OCI-LY7 (cell line): ENCODE measurements around the gene NRXN2. TPM values are rescaled to one million over a fixed set of nuclear protein-coding genes. Genes with fewer than 3 reads are reported as not detected.

ENCODE experiments used
- BruUV-seq: library from RNA; stranded (reverse); fragments of 400-500 nt; replicated peaks from 2 replicates; lab custom pipeline; 2021; lab: Mats Ljungman, UMichigan
- CTCF ChIA-PET: fragments of 300-600 bp; sonication (Branson Sonifier 250); formaldehyde crosslinking; loops from one replicate; lab custom pipeline; 2022; ENCODE audit warnings: antibody characterized with exemption; ENCODE audit not compliant: unreplicated experiment; lab: Charles Lee
- POLR2A ChIA-PET: fragments of 300-600 bp; sonication (Branson Sonifier 250); formaldehyde crosslinking; loops from one replicate; lab custom pipeline; 2022; ENCODE audit warnings: antibody characterized with exemption; lab: Charles Lee
- DNase-seq: peaks from one replicate; pipeline ENCODE4 v3.0.0-alpha.2; 2015; ENCODE audit warnings: low spot score
- H2AFZ ChIP-seq: fragments of 200-600 bp; sonication (generic), shearing (Covaris generic); 2 replicates; pipeline ENCODE4 v1.6.1; 2014; ENCODE audit warnings: mild to moderate bottlenecking, antibody characterized with exemption, low read length, moderate library complexity
- H3K27ac ChIP-seq: fragments of 200-600 bp; sonication (generic); 2 replicates; pipeline ENCODE4 v1.5.1; 2014; ENCODE audit warnings: mixed run types, low read depth, mild to moderate bottlenecking, moderate library complexity, low read length, inconsistent platforms; ENCODE audit not compliant: poor library complexity, severe bottlenecking
- H3K36me3 ChIP-seq: fragments of 200-600 bp; sonication (generic); 2 replicates; pipeline ENCODE4 v1.6.1; 2014; ENCODE audit warnings: mild to moderate bottlenecking, antibody characterized with exemption, low read length, moderate library complexity, mixed read lengths; ENCODE audit not compliant: insufficient read depth
- H3K4me1 ChIP-seq: fragments of 200-600 bp; sonication (generic); 2 replicates; pipeline ENCODE4 v1.5.1; 2014; ENCODE audit warnings: mild to moderate bottlenecking, low read length; ENCODE audit not compliant: insufficient read depth, poor library complexity, severe bottlenecking
- H3K4me2 ChIP-seq: fragments of 200-600 bp; sonication (generic); 2 replicates; pipeline ENCODE4 v1.6.1; 2014; ENCODE audit warnings: mild to moderate bottlenecking, low read length
- H3K4me3 ChIP-seq: fragments of 200-600 bp; sonication (generic); 2 replicates; pipeline ENCODE4 v1.5.1; 2014; ENCODE audit warnings: mild to moderate bottlenecking, low read depth, low read length; ENCODE audit not compliant: poor library complexity, severe bottlenecking
- H3K79me2 ChIP-seq: fragments of 200-600 bp; sonication (generic); 2 replicates; pipeline ENCODE4 v1.6.1; 2016; ENCODE audit warnings: low read depth, mild to moderate bottlenecking, low read length, moderate library complexity, mixed read lengths; ENCODE audit not compliant: insufficient read depth
- H3K9me2 ChIP-seq: fragments of 200-600 bp; sonication (generic); 2 replicates; pipeline ENCODE4 v1.6.1; 2016; ENCODE audit warnings: mild to moderate bottlenecking, low read length, mixed read lengths; ENCODE audit not compliant: insufficient read depth
- H3K9me3 ChIP-seq: fragments of 200-600 bp; sonication (generic); 2 replicates; pipeline ENCODE4 v1.6.1; 2014; ENCODE audit warnings: mild to moderate bottlenecking, mixed run types, low read length, mixed read lengths
- H4K20me1 ChIP-seq: fragments of 200-600 bp; sonication (generic); 2 replicates; pipeline ENCODE4 v1.6.1; 2014; ENCODE audit warnings: mild to moderate bottlenecking, antibody characterized with exemption, low read length, moderate library complexity, mixed read lengths; ENCODE audit not compliant: insufficient read depth
- CTCF ChIP-seq: fragments of 200-600 bp; sonication (generic); conservative IDR thresholded peaks from 2 replicates; pipeline ENCODE4 v1.5.1; 2014; ENCODE audit warnings: mild to moderate bottlenecking, antibody characterized with exemption, low read length, moderate library complexity, mixed read lengths
- EZH2phosphoT487 ChIP-seq: fragments of 200-600 bp; sonication (generic); IDR thresholded peaks from 2 replicates; pipeline ENCODE4 v1.6.1; 2018; ENCODE audit warnings: low read depth, borderline replicate concordance, mild to moderate bottlenecking, mixed run types, antibody characterized with exemption, low read length, moderate library complexity, mixed read lengths
- intact Hi-C: fragments of 100-400 bp; cut with micrococcal nuclease; formaldehyde crosslinking; loops from one replicate; pipeline ENCODE4 v1.10.0; 2022; ENCODE audit not compliant: unreplicated experiment
- total RNA-seq, 2 experiments: library from RNA; depleted of rRNA in 1 of 2; stranded (reverse); fragments of >200 nt in 1 of 2; shearing (Covaris generic) in 1 of 2; gene quantifications; 2 replicates each; pipeline ENCODE4 v1.2.3, GENCODE V29; 2014 to 2022

The NRXN2 gene
- total RNA-seq, 2 experiments from 2014 or later: 2.4 to 3.3 TPM

DNA sequence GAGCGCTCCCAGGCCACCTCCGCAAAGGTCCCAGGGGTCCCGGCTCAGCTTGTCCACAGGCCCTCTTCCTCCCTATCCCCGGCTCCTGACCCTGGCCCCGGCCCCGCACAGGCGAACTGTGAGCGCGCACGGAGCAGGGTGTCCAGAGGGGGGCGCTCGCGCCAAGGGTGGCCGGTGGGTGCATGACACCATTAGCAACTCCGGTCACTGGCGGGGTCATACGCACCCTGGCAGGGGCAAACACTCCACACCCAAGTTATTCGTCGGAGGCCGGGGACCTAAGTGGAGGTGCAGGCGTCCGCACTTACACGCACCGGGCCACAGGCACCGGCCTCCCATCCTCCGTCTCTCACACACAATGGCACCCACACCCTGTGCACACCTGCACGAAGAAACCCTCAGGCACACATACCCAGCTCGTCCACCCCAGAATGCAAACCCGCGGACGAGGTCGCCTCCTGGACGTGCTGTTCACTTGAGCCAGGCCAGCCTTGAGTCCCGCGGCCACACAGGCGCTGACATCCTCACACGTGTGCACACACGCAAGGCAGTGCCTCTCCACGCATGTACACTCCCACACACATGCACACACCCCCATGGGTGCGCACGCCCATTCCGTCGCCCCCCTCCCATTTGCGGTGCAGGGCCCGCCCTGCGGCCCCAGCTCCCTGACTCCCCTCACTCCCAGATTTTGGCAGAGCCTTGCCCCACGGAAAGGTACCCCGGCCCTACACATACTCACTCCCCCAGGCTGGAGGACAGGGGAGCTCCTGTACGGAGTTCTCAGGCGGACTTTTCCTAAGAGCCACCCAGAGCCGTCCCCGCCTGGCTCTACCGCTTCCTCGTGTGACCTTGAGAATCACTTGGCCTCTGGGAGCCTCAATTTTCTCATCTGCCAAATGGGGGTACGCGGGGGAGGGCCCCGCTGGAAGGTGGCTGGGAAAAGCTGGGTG lies 20.9 kb upstream of the NRXN2 start, which contains the start of gene RASGRP2:
TSS of gene RASGRP2 (minus strand) at position 552 of the 953 bp plus-strand sequence. CDS start 1,276 bp downstream, outside the sequence.
- Histone ChIP-seq H4K20me1 (0 out of 2 replicates have a peak, but pooled peaks cover 7% of the 10 kb centered on the region), H3K79me2 (peaks cover 6% of the 10 kb centered on the region; the same call in 1 of the 2 replicates), H2AFZ (no peak within 1 kb of the TSS), H3K4me1 (peaks cover 40% of the 10 kb centered on the region), H3K9me2 (no peaks in the 10 kb centered on the region), H3K36me3 (peaks cover 31% of the 10 kb centered on the region), H3K9me3 (no peaks in the 10 kb centered on the region), H3K27ac (peak within 1 kb of the TSS; percentile 95), H3K4me2 (peak within 1 kb of the TSS; percentile 97), H3K4me3 (peak within 1 kb of the TSS; percentile 89)
- TF ChIP-seq CTCF (peak; percentile 86), EZH2phosphoT487 (no peak)
- ChIA-PET CTCF (interaction anchor here (0.6 to 1.9 kb wide), 4 partner anchors 28 to 493 kb away, joined by 3 to 6 read pairs (median 4); no protein-coding TSS in a partner anchor), POLR2A (interaction anchor here (0.9 to 2.1 kb wide), 8 partner anchors 17 to 105 kb away, joined by 3 to 5 read pairs (median 4); partner anchors contain the start of gene SF1)
- no TSS peak for BruUV-seq
- DNase-seq: peak; percentile 89
- intact Hi-C loops: loop anchor here (1.0 to 5.0 kb wide), 5 partner anchors 19 to 133 kb away; partner anchors contain the start of genes EHD1 and MAP4K2

DNA sequence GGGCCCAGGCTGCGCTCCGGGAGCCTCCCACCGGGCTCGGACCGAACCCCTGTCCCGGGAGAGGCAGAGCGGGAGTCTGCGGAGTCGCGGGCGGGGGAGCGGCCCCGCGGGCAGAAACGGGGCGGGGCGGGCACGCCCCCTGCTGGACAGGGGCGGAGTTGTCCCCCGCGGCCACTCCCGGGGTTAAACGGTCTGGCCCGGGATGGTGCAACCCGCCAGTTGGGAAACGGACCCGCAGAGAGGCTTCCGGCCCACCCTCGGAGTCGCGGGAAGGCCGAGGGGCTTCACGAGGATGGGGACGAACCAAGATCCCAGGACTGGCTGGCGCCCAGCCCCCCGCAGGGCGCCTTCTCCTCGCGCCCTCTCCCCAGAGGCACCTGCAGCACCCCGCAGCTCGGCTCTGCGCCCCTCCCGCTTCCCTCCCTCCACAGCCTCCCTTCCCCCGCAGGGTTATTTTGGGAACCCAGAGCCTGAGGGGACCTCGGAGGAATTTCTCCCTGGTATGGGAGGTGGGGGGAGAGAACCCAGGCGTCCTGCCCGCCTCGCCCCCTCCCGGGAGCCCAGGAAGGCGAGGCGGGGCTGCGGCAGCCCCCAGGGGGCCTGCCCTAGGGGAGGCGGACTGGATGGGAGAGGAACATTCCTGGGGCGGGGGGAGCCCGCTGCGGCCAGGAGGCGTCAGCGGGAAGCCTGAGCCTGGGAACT lies 20.0 kb upstream of the NRXN2 start:
- POLR2A ChIA-PET: interaction anchor here (0.9 to 2.1 kb wide), 3 partner anchors 21 to 44 kb away, joined by 3 to 4 read pairs (median 3); no protein-coding TSS in a partner anchor
- no TSS peak for BruUV-seq
- peaks cover 40% of the 10 kb centered on the region for H3K4me1 ChIP-seq
- TF ChIP-seq CTCF (peak; percentile 79), EZH2phosphoT487 (no peak)
- CTCF ChIA-PET: no interaction called here
- peaks cover 36% of the 10 kb centered on the region for H3K36me3 ChIP-seq
- H3K9me3 ChIP-seq: no peaks in the 10 kb centered on the region
- peak overlapping the region; percentile 97 for H3K4me2 ChIP-seq
- H3K4me3 ChIP-seq: peak overlapping the region; percentile 89
- 0 out of 2 replicates have a peak, but pooled peaks cover 7% of the 10 kb centered on the region for H4K20me1 ChIP-seq
- H2AFZ ChIP-seq: no peak overlapping the region
- no peaks in the 10 kb centered on the region for H3K9me2 ChIP-seq
- H3K27ac ChIP-seq: peak overlapping the region; percentile 95
- DNase-seq: peak; percentile 70
- intact Hi-C loops: loop anchor here (1.0 to 5.0 kb wide), 5 partner anchors 20 to 134 kb away; partner anchors contain the start of genes EHD1 and MAP4K2
- H3K79me2 ChIP-seq: peaks cover 6% of the 10 kb centered on the region; the same call in 1 of the 2 replicates
